Left hindlimb (tissue), 1 donor: ENCODE measurements around the gene TIMM17A.

Experiments used
- DNase-seq: peaks from one replicate; pipeline ENCODE4 v3.0.0-alpha.2; 2018

TIMM17A gene

GRCh38 chr1:201955009-201955728 is at the start of gene TIMM17A:
Gene TIMM17A (plus strand): TSS chr1:201955503. CDS start chr1:201955527, 24 bp downstream.
- DNase-seq = peak; percentile 99

- no peak for DNase-seq
These were observed 49.0 kb upstream of the TIMM17A start for GRCh38 chr1:201906336-201906735.

- DNase-seq = no peak
These were observed 47.7 kb upstream of the TIMM17A start for GRCh38 chr1:201907621-201908020.

GRCh38 chr1:201911826-201912571 is 43.3 kb upstream of the TIMM17A start:
- peak; percentile 32 for DNase-seq

GRCh38 chr1:201912832-201913231 is 42.5 kb upstream of the TIMM17A start:
- DNase-seq = no peak

GRCh38 chr1:201914456-201915235 is 40.7 kb upstream of the TIMM17A start:
- no peak for DNase-seq

- DNase-seq = no peak
These were observed 38.6 kb upstream of the TIMM17A start for GRCh38 chr1:201916649-201917249.

- DNase-seq = no peak
These were observed 37.8 kb upstream of the TIMM17A start for GRCh38 chr1:201917362-201918033.

GRCh38 chr1:201918343-201918742 is 37.0 kb upstream of the TIMM17A start:
- DNase-seq = no peak

- no peak for DNase-seq
These were observed 33.2 kb upstream of the TIMM17A start for GRCh38 chr1:201921952-201922558.

- no peak for DNase-seq
These were observed 30.1 kb upstream of the TIMM17A start for GRCh38 chr1:201925301-201925567.

GRCh38 chr1:201925981-201926645 is 29.2 kb upstream of the TIMM17A start:
- DNase-seq = no peak

- DNase-seq = no peak
These were observed 27.0 kb upstream of the TIMM17A start for GRCh38 chr1:201928266-201928665.

- DNase-seq = no peak
These were observed 25.2 kb upstream of the TIMM17A start for GRCh38 chr1:201930137-201930536.

GRCh38 chr1:201930803-201931202 is 24.5 kb upstream of the TIMM17A start:
- DNase-seq = no peak

GRCh38 chr1:201933840-201934430 is 21.4 kb upstream of the TIMM17A start:
- no peak for DNase-seq

GRCh38 chr1:201937624-201938213 is 17.6 kb upstream of the TIMM17A start:
- DNase-seq = no peak

- DNase-seq = no peak
These were observed 16.8 kb upstream of the TIMM17A start for GRCh38 chr1:201938440-201939035.

GRCh38 chr1:201939148-201939547 is 16.2 kb upstream of the TIMM17A start:
- no peak for DNase-seq

- DNase-seq = no peak
These were observed 15.7 kb upstream of the TIMM17A start for GRCh38 chr1:201939574-201939973.
